Lower leg skin (tissue), 3 donors: ENCODE measurements around the gene WDR75.

Experiments
- CTCF ChIP-seq, 3 donors: fragments of 450-650 bp; IDR thresholded peaks; one replicate each; pipeline ENCODE4 v1.5.1; 2016; ENCODE audit warnings: antibody characterized with exemption in 3 of 3, mild to moderate bottlenecking in 3 of 3, moderate library complexity in 2 of 3
- POLR2A ChIP-seq, 2 donors: fragments of 450-650 bp; IDR thresholded peaks; one replicate each; pipeline ENCODE4 v1.6.1; 2016 to 2017; ENCODE audit warnings: antibody characterized with exemption in 2 of 2, mild to moderate bottlenecking in 1 of 2, moderate library complexity in 1 of 2

- no peak for TF ChIP-seq CTCF (IDR thresholded peaks at IDR 0.05)
- no peak for TF ChIP-seq POLR2A (IDR thresholded peaks at IDR 0.05)
Observed at GRCh38 chr2:189406586-189407233, 34.6 kb upstream of the WDR75 start.
